ENCODE measurements around the gene P2RY14.

P2RY14 gene

DNA sequence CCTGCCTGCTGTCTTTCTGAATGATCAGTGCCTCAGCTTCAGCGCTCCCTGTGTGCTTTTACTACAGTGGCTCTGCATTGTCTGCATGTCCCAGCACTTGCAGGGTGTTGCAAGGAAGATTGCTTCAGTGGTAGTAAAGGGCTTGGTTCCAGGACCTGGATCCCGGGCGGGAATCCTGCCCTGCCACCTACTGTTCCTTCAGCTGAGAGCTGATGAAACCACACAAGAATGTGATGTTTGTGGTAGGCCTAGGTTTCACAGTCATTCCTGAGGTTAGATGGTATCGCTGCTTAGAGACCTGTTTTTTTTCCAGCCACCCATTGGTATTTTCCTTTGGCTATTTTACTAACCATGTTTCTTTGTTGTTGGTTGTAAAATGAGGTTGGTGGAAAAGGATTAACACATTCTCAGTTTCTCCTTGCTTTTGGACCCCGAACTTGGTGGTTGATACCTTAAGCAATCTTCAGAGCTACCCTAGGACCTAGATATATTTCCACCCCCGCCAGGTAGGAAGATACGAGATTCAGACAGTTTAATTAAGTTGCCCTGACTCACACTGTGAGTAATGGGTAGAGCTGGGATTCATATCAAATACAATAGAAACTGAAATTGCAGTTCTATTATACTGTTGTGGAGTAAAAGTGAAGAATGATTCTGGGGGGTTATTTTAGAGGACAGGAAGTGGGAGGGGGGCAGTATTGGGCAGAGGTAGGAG is 26.9 kb upstream of the P2RY14 start:
- TF ChIP-seq CTCF (IDR thresholded peaks at IDR 0.05; ENCODE audit: low read depth, low read length, missing control alignments) = no peak
- peak; percentile 75 for DNase-seq (ENCODE audit: extremely low read depth, low read depth)
- no peak overlapping the region for H3K4me3 ChIP-seq (replicated peaks; ENCODE audit: low read depth, low read length)

DNA sequence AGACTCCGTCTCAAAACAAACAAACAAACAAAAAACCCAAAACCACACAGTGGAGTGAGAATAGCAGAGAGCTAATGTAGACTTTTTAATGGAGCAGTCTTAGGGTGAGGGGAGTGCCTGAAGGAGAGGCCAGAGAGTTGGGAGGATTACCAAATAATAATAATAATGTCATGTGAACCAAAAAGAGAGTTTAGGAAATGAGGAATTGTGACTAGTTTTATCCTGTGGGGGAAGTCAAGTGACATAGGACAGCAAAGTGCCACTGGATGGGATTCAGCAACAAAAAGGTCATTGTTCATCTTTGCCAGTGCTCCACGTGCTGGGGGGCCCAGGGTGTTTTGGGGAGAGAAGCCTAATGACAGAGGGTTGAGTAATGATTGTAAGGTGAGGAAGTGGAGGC is 25.4 kb upstream of the P2RY14 start:
- DNase-seq (ENCODE audit: extremely low read depth, low read depth) = no peak
- H3K4me3 ChIP-seq (replicated peaks; ENCODE audit: low read depth, low read length) = no peak overlapping the region
- TF ChIP-seq CTCF (IDR thresholded peaks at IDR 0.05; ENCODE audit: low read depth, low read length, missing control alignments) = no peak

DNA sequence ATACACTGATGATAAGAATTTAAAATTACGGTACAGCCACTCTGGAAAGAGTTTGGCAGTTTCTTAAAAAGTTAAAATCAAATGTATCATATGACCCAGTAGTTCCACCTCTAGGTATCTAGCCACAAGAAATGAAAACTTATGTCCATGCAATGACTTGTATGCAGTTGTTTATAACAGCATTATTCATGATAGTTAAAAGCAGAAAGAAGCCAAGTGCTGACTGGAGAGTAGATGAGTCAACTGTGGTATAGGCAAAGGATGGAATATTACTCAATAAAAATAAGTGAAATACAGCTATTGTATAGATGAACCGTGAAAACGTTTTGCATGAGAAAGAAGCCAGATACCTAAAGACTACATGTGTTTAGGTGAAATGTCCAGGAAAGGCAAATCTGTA is 23.4 kb upstream of the P2RY14 start:
- no peak for DNase-seq (ENCODE audit: extremely low read depth, low read depth)
- H3K4me3 ChIP-seq (replicated peaks; ENCODE audit: low read depth, low read length) = no peak overlapping the region
- TF ChIP-seq CTCF (IDR thresholded peaks at IDR 0.05; ENCODE audit: low read depth, low read length, missing control alignments) = no peak

GRCh38 chr3:151300539-151300938 is 22.2 kb upstream of the P2RY14 start:
- DNase-seq (ENCODE audit: extremely low read depth, low read depth) = no peak
- H3K4me3 ChIP-seq (replicated peaks; ENCODE audit: low read depth, low read length) = no peak overlapping the region
- TF ChIP-seq CTCF (IDR thresholded peaks at IDR 0.05; ENCODE audit: low read depth, low read length, missing control alignments) = no peak

- no peak overlapping the region for H3K4me3 ChIP-seq (replicated peaks; ENCODE audit: low read depth, low read length)
- no peak for DNase-seq (ENCODE audit: extremely low read depth, low read depth)
- no peak for TF ChIP-seq CTCF (IDR thresholded peaks at IDR 0.05; ENCODE audit: low read depth, low read length, missing control alignments)
Observed at GRCh38 chr3:151299006-151299405, 20.7 kb upstream of the P2RY14 start.

GRCh38 chr3:151297429-151297828 is 19.1 kb upstream of the P2RY14 start:
- TF ChIP-seq CTCF (IDR thresholded peaks at IDR 0.05; ENCODE audit: low read depth, low read length, missing control alignments) = no peak
- H3K4me3 ChIP-seq (replicated peaks; ENCODE audit: low read depth, low read length) = no peak overlapping the region
- no peak for DNase-seq (ENCODE audit: extremely low read depth, low read depth)

DNA sequence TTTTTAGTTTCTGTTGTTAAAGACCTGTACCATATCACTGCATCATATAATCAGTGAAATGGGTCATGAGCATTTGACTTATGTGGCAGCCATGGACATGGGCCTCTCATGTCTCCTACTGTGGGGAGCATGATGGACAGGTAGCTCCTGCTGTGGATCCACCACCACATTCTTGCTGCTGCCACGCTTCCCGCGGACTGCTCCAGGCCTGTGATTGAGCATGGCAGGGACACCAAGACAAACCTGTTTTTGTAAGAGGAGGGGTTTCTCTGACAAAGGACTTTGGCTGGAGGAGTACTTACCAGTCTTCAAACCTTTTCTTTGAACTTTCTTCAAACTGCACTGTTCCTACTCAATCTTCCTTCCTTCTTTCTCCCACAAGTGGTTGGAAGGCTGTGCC is 17.9 kb upstream of the P2RY14 start:
- no peak for DNase-seq (ENCODE audit: extremely low read depth, low read depth)
- H3K4me3 ChIP-seq (replicated peaks; ENCODE audit: low read depth, low read length) = no peak overlapping the region
- TF ChIP-seq CTCF (IDR thresholded peaks at IDR 0.05; ENCODE audit: low read depth, low read length, missing control alignments) = no peak
